ENCODE data around the gene PLSCR3. TPM values are rescaled to one million over a fixed set of nuclear protein-coding genes. Genes with fewer than 3 reads are reported as not detected.
A peak's percentile ranks its signal among the peaks of the same experiment; 100 is the strongest.

PLSCR3 gene
- total RNA-seq, 2 donors from 2014 or later = 13.2 to 15.8 TPM

DNA sequence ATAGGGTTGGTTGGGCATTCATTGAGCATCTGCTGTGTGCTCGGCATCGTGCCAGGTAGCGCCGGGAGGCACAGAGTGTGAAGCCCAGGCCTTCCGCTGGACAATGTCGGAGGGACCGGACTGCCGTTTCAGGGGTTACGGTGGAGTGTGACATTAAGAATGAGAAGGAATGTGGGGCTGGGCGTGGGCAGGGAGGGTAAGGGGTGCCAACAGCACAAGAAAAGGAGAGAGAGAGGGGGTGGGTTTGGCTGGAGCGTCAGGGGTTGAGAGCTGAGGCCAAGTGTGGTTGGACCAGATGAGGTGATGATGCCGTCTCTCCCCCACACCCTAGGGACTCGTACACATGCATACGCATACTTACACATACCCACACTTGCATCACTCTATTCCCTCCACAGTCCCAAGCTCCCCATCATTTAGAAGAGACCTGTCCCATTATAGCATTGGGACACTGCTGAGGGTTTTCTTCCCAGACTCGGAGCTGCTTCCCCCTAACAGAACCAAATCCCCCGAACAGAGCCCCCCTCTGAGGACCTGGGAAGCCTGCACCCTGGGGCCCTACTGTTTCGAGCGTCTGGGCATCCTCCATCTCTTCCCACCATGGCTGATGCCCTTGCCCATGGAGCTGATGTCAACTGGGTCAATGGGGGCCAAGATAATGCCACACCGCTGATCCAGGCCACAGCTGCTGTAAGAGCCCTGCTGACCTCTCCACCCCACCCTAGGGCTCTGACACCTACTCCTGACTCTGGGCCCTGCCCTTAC lies 45.7 kb downstream of the PLSCR3 start:
- WGBS, 2 donors = 46 to 59% methylated on average over 18 to 19 of the region's 19 CpGs
- ATAC-seq (no peak), DNase-seq (peak in 1 of 4 donors; percentile 44)
- H3K4me3 ChIP-seq = no peak overlapping the region
- intact Hi-C loops (cut with DNase I) = no loop called here
- H3K9me3 ChIP-seq = no peaks in the 10 kb centered on the region
- H3K4me1 ChIP-seq = peaks cover 49% of the 10 kb centered on the region
- H3K36me3 ChIP-seq (replicated peaks in 1 of 2; ENCODE audit: insufficient read depth in 1 of 2, low read depth in 2 of 2) = no peaks in the 10 kb centered on the region
- no peak overlapping the region for H3K27ac ChIP-seq
- peaks cover 0 to 4% of the 10 kb centered on the region in 2 donors for H3K27me3 ChIP-seq
- TF ChIP-seq, protein P1, sequence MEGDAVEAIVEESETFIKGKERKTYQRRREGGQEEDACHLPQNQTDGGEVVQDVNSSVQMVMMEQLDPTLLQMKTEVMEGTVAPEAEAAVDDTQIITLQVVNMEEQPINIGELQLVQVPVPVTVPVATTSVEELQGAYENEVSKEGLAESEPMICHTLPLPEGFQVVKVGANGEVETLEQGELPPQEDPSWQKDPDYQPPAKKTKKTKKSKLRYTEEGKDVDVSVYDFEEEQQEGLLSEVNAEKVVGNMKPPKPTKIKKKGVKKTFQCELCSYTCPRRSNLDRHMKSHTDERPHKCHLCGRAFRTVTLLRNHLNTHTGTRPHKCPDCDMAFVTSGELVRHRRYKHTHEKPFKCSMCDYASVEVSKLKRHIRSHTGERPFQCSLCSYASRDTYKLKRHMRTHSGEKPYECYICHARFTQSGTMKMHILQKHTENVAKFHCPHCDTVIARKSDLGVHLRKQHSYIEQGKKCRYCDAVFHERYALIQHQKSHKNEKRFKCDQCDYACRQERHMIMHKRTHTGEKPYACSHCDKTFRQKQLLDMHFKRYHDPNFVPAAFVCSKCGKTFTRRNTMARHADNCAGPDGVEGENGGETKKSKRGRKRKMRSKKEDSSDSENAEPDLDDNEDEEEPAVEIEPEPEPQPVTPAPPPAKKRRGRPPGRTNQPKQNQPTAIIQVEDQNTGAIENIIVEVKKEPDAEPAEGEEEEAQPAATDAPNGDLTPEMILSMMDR (IDR thresholded peaks at IDR 0.05) = no peak
- no peak for TF ChIP-seq POLR2A (IDR thresholded peaks at IDR 0.05)

DNA sequence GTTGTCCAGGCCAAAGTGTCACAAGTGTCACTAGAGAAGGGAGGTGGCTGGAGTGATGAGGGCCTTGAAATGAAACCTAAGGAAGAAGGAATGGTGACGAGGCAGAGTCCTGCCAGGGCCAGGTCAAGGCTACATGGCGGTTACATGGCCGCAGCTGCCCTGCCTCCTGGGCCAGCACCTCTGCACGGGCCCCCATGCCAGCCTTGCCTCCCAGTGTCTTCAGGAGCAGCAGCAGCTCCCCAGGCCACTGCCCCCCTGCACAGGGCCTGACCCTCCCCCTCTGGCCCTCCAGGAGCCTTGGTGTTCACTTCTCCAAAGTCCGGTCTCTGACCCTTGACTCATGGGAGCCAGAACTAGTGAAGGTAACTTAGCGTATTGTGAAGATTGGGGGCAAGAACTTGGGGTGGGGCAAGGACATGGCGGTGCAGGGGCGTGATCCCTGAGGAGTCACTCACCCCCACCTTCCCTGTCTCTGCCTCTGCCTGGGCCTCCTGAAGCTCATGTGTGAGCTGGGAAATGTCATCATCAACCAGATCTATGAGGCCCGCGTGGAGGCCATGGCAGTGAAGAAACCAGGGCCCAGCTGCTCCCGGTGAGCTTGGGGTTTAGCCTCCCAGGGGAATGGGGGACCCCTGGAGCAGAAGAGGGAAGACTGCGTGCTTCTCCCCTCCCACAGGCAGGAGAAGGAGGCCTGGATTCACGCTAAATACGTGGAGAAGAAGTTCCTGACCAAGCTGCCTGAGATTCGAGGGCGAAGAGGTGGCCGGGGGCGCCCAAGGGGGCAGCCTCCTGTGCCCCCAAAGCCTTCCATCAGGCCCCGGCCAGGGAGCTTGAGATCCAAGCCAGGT lies 46.5 kb downstream of the PLSCR3 start:
- Histone ChIP-seq H3K4me3 (no peak overlapping the region), H3K4me1 (peaks cover 41% of the 10 kb centered on the region), H3K36me3 (replicated peaks in 1 of 2; ENCODE audit: insufficient read depth in 1 of 2, low read depth in 2 of 2) (no peaks in the 10 kb centered on the region), H3K27ac (no peak overlapping the region), H3K9me3 (no peaks in the 10 kb centered on the region), H3K27me3 (peaks cover 0 to 9% of the 10 kb centered on the region in 2 donors)
- no peak for TF ChIP-seq POLR2A (IDR thresholded peaks at IDR 0.05)
- TF ChIP-seq, protein P1 (IDR thresholded peaks at IDR 0.05) = no peak
- 46 to 53% methylated on average over 14 to 19 of the region's 19 CpGs for WGBS, 2 donors
- DNase-seq = no peak
- intact Hi-C loops (cut with DNase I) = no loop called here
- ATAC-seq = no peak

GRCh38 chr17:7346761-7347614 lies 47.3 kb downstream of the PLSCR3 start:
- peak in 1 of 4 donors; percentile 13 for DNase-seq
- WGBS, 2 donors = 53 to 58% methylated on average over 14 to 18 of the region's 18 CpGs
- TF ChIP-seq, protein P1 (IDR thresholded peaks at IDR 0.05) = no peak
- TF ChIP-seq POLR2A (IDR thresholded peaks at IDR 0.05) = peak in 1 of 3 donors; percentile 9
- Histone ChIP-seq H3K27me3 (peaks cover 0 to 13% of the 10 kb centered on the region in 2 donors), H3K4me1 (peaks cover 34% of the 10 kb centered on the region), H3K9me3 (no peaks in the 10 kb centered on the region), H3K27ac (no peak overlapping the region), H3K4me3 (no peak overlapping the region), H3K36me3 (replicated peaks in 1 of 2; ENCODE audit: insufficient read depth in 1 of 2, low read depth in 2 of 2) (no peaks in the 10 kb centered on the region)
- no peak for ATAC-seq
- intact Hi-C loops (cut with DNase I) = no loop called here

- H3K27ac ChIP-seq = no peak overlapping the region
- WGBS, 2 donors = 48 to 52% methylated on average over 5 to 15 of the region's 15 CpGs
- no peak for ATAC-seq
- no peak for TF ChIP-seq POLR2A (IDR thresholded peaks at IDR 0.05)
- TF ChIP-seq, protein P1 (IDR thresholded peaks at IDR 0.05) = no peak
- H3K4me1 ChIP-seq = peaks cover 8% of the 10 kb centered on the region
- intact Hi-C loops (cut with DNase I) = loop anchor here (5.0 kb wide), 1 partner anchor 56 kb away; no protein-coding TSS in a partner anchor
- H3K36me3 ChIP-seq (replicated peaks in 1 of 2; ENCODE audit: insufficient read depth in 1 of 2, low read depth in 2 of 2) = no peaks in the 10 kb centered on the region
- no peak overlapping the region for H3K4me3 ChIP-seq
- H3K27me3 ChIP-seq = peaks cover 0 to 25% of the 10 kb centered on the region in 2 donors
- H3K9me3 ChIP-seq = no peaks in the 10 kb centered on the region
- DNase-seq = no peak
These were observed 51.1 kb downstream of the PLSCR3 start for GRCh38 chr17:7343250-7343649.
